ENCODE measurements around the gene DPEP3.
A peak's percentile ranks its signal among the peaks of the same experiment; 100 is the strongest.
"Not testable (repeated sequence)": the region's sequence is repeated elsewhere in the genome, so short reads cannot be mapped to it uniquely, and the experiment has no call there.

DPEP3 gene

GRCh38 chr16:67993207-67994039 lies 13.1 kb upstream of the DPEP3 start:
- DNase-seq = peak; percentile 86

- DNase-seq = no peak
Measured at GRCh38 chr16:67992661-67993206, 12.4 kb upstream of the DPEP3 start.

GRCh38 chr16:67990018-67990386 lies 9.7 kb upstream of the DPEP3 start:
- DNase-seq = no peak

GRCh38 chr16:67989322-67990017 lies 9.2 kb upstream of the DPEP3 start:
- no peak for DNase-seq

GRCh38 chr16:67988675-67989074 lies 8.4 kb upstream of the DPEP3 start:
- DNase-seq = no peak

GRCh38 chr16:67987460-67988160 lies 7.3 kb upstream of the DPEP3 start:
- DNase-seq = no peak

GRCh38 chr16:67986949-67987348 lies 6.7 kb upstream of the DPEP3 start:
- no peak for DNase-seq

- DNase-seq = no peak
Measured at GRCh38 chr16:67982011-67982696, 1.9 kb upstream of the DPEP3 start.

GRCh38 chr16:67977469-67978227 lies 2.7 kb downstream of the DPEP3 start:
- no peak for DNase-seq

- DNase-seq = no peak
Measured at GRCh38 chr16:67977005-67977404, 3.3 kb downstream of the DPEP3 start.

GRCh38 chr16:67976205-67976604 lies 4.1 kb downstream of the DPEP3 start:
- no peak for DNase-seq

- no peak for DNase-seq
Measured at GRCh38 chr16:67975321-67976105, 4.8 kb downstream of the DPEP3 start.

GRCh38 chr16:67972285-67972684 lies 8.0 kb downstream of the DPEP3 start:
- not testable (repeated sequence) for DNase-seq

- DNase-seq = no peak
Measured at GRCh38 chr16:67971111-67971510, 9.2 kb downstream of the DPEP3 start.

- peak; percentile 29 for DNase-seq
Measured at GRCh38 chr16:67969254-67970039, 10.9 kb downstream of the DPEP3 start.

- peak; percentile 92 for DNase-seq
Measured at GRCh38 chr16:67968400-67969253, 11.7 kb downstream of the DPEP3 start, which contains the start of gene SLC12A4. Gene SLC12A4, minus strand, starts transcription at chr16:67968637. Its CDS starts 84 bp downstream, at chr16:67968553.

GRCh38 chr16:67967958-67968399 lies 12.3 kb downstream of the DPEP3 start:
- DNase-seq = peak; percentile 6

GRCh38 chr16:67967183-67967957 lies 12.9 kb downstream of the DPEP3 start:
- peak; percentile 37 for DNase-seq
